DMS114 treated with DMSO at 0.1 percent for 48 hours (cell line): ENCODE measurements around the gene GUSB.

Experiments
- DNase-seq: peaks from one replicate; lab custom pipeline; 2025; ENCODE audit not compliant: unreplicated experiment; lab: John Stamatoyannopoulos, UW

The GUSB gene

GRCh38 chr7:65931685-65932084 is 50.3 kb downstream of the GUSB start:
- no peak for DNase-seq

- no peak for DNase-seq
These were observed 54.2 kb downstream of the GUSB start for GRCh38 chr7:65927489-65928448.

GRCh38 chr7:65926588-65926987 is 55.4 kb downstream of the GUSB start:
- no peak for DNase-seq

- DNase-seq, result no peak
These were observed 57.0 kb downstream of the GUSB start for GRCh38 chr7:65925040-65925439.

- no peak for DNase-seq
These were observed 57.8 kb downstream of the GUSB start for GRCh38 chr7:65924193-65924592.

- no peak for DNase-seq
These were observed 58.7 kb downstream of the GUSB start for GRCh38 chr7:65923316-65923715.

GRCh38 chr7:65915921-65916657 is 65.9 kb downstream of the GUSB start:
- no peak for DNase-seq

- DNase-seq, result no peak
These were observed 69.8 kb downstream of the GUSB start for GRCh38 chr7:65912237-65912636.
